Fibroblast of lung (primary cell): ENCODE results near the gene CDH4. TPM values are rescaled to one million over a fixed set of nuclear protein-coding genes. Genes with fewer than 3 reads are reported as not detected.

Experiments
- DNase-seq, 2 donors: peaks; one replicate each; pipeline versions ENCODE4 v3.0.0 to v3.0.0-alpha.2; 2010; ENCODE audit warnings: low read depth in 2 of 2
- H2AFZ ChIP-seq: 2 replicates; pipeline ENCODE4 v1.5.1; 2012; ENCODE audit warnings: low read length, control low read depth, inconsistent platforms
- H3K27ac ChIP-seq: 2 replicates; pipeline ENCODE4 v1.5.1; 2011; ENCODE audit warnings: low read length, control low read depth; ENCODE audit not compliant: insufficient read depth
- H3K27me3 ChIP-seq: 2 replicates; pipeline ENCODE4 v1.5.1; 2011; ENCODE audit warnings: mild to moderate bottlenecking, low read length; ENCODE audit not compliant: control insufficient read depth, insufficient read depth
- H3K36me3 ChIP-seq: 2 replicates; pipeline ENCODE4 v1.5.1; 2011; ENCODE audit warnings: low read length; ENCODE audit not compliant: control insufficient read depth, insufficient read depth
- H3K4me1 ChIP-seq: 2 replicates; pipeline ENCODE4 v1.5.1; 2011; ENCODE audit warnings: low read length; ENCODE audit not compliant: control insufficient read depth, insufficient read depth; ENCODE audit errors: extremely low read depth
- H3K4me2 ChIP-seq: 2 replicates; pipeline ENCODE4 v1.5.1; 2011; ENCODE audit warnings: low read length, control low read depth; ENCODE audit not compliant: insufficient read depth; ENCODE audit errors: extremely low read depth
- H3K4me3 ChIP-seq, 4 experiments: fragments of 200-600 bp in 1 of 4; sonication (generic) in 1 of 4; replicated peaks in 1 of 4; 2 replicates each; pipeline ENCODE4 v1.5.1; 2011 to 2016; ENCODE audit warnings: low read length in 4 of 4, low read depth in 3 of 4, mild to moderate bottlenecking in 3 of 4, control low read depth in 2 of 4, inconsistent platforms in 1 of 4, mixed read lengths in 1 of 4; ENCODE audit not compliant: insufficient read depth in 1 of 4; ENCODE audit errors: control extremely low read depth in 1 of 4
- H3K79me2 ChIP-seq: 2 replicates; pipeline ENCODE4 v1.5.1; 2012; ENCODE audit warnings: mild to moderate bottlenecking, low read length, inconsistent platforms; ENCODE audit not compliant: control insufficient read depth, insufficient read depth
- H3K9ac ChIP-seq: 2 replicates; pipeline ENCODE4 v1.5.1; 2011; ENCODE audit warnings: mild to moderate bottlenecking, low read length, control low read depth; ENCODE audit not compliant: insufficient read depth
- H3K9me3 ChIP-seq: 2 replicates; pipeline ENCODE4 v1.5.1; 2012; ENCODE audit warnings: low read depth, low read length; ENCODE audit not compliant: control insufficient read depth, insufficient read depth
- H4K20me1 ChIP-seq: 2 replicates; pipeline ENCODE4 v1.5.1; 2011; ENCODE audit warnings: low read length; ENCODE audit not compliant: control insufficient read depth, insufficient read depth; ENCODE audit errors: extremely low read depth
- EZH2 ChIP-seq: IDR thresholded peaks from 2 replicates; pipeline ENCODE4 v1.5.1; 2012; ENCODE audit warnings: low read length, control low read depth, mild to moderate bottlenecking; ENCODE audit errors: missing control alignments
- polyA plus RNA-seq, 2 donors: library from polyadenylated mRNA; depleted of rRNA in 1 of 2; stranded (reverse) in 1 of 2; unstranded in 1 of 2; fragments of >200 nt; gene quantifications; 2 replicates each; pipeline ENCODE4 v1.2.1, GENCODE V29; 2011 to 2012; ENCODE audit warnings: missing spikeins in 1 of 2
- total RNA-seq: library from RNA; depleted of rRNA; stranded (reverse); fragments of >200 nt; gene quantifications from 2 replicates; pipeline ENCODE4 v1.2.1, GENCODE V29; 2014
- TF ChIP-seq, protein P1 (sequence below), 2 donors: IDR thresholded peaks in 1 of 2; conservative IDR thresholded peaks in 1 of 2; 1 replicate in 1 of 2; 2 replicates in 1 of 2; pipeline ENCODE4 v1.5.1; 2011 to 2012; ENCODE audit warnings: low read length in 2 of 2, control low read depth in 1 of 2, inconsistent platforms in 1 of 2, low read depth in 1 of 2, mild to moderate bottlenecking in 1 of 2

CDH4 gene
- total and polyA plus RNA-seq, 2 donors (not counting 1 experiment from before 2014, with no cell fraction given), result 4.8 to 6.8 TPM

- TF ChIP-seq EZH2, result no peak
- TF ChIP-seq, protein P1, sequence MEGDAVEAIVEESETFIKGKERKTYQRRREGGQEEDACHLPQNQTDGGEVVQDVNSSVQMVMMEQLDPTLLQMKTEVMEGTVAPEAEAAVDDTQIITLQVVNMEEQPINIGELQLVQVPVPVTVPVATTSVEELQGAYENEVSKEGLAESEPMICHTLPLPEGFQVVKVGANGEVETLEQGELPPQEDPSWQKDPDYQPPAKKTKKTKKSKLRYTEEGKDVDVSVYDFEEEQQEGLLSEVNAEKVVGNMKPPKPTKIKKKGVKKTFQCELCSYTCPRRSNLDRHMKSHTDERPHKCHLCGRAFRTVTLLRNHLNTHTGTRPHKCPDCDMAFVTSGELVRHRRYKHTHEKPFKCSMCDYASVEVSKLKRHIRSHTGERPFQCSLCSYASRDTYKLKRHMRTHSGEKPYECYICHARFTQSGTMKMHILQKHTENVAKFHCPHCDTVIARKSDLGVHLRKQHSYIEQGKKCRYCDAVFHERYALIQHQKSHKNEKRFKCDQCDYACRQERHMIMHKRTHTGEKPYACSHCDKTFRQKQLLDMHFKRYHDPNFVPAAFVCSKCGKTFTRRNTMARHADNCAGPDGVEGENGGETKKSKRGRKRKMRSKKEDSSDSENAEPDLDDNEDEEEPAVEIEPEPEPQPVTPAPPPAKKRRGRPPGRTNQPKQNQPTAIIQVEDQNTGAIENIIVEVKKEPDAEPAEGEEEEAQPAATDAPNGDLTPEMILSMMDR (conservative IDR thresholded peaks at IDR 0.05 in 1 of 2, IDR thresholded peaks at IDR 0.05 in 1 of 2; ENCODE audit: low read depth in 1 of 2, low read length in 2 of 2), result no peak
- Histone ChIP-seq H3K4me1 (peaks cover 4% of the 10 kb centered on the region), H3K4me2 (no peak overlapping the region), H4K20me1 (no peaks in the 10 kb centered on the region), H3K36me3 (no peaks in the 10 kb centered on the region), H3K9ac (no peak overlapping the region), H3K4me3 (no peak overlapping the region), H2AFZ (no peak overlapping the region), H3K27me3 (no peaks in the 10 kb centered on the region), H3K79me2 (no peaks in the 10 kb centered on the region), H3K27ac (no peak overlapping the region), H3K9me3 (no peaks in the 10 kb centered on the region)
- DNase-seq, result no peak
These were observed 373.2 kb downstream of the CDH4 start for GRCh38 chr20:61625246-61625645.

GRCh38 chr20:61626412-61626811, 374.4 kb downstream of the CDH4 start:
- H3K9ac ChIP-seq, result no peak overlapping the region
- no peaks in the 10 kb centered on the region for H3K79me2 ChIP-seq
- DNase-seq, result no peak
- TF ChIP-seq, protein P1 (conservative IDR thresholded peaks at IDR 0.05 in 1 of 2, IDR thresholded peaks at IDR 0.05 in 1 of 2; ENCODE audit: low read depth in 1 of 2, low read length in 2 of 2), result no peak
- TF ChIP-seq EZH2, result no peak
- no peak overlapping the region for H2AFZ ChIP-seq
- no peaks in the 10 kb centered on the region for H3K27me3 ChIP-seq
- H3K4me1 ChIP-seq, result peaks cover 4% of the 10 kb centered on the region
- no peak overlapping the region for H3K4me3 ChIP-seq
- no peak overlapping the region for H3K4me2 ChIP-seq
- H3K9me3 ChIP-seq, result no peaks in the 10 kb centered on the region
- no peak overlapping the region for H3K27ac ChIP-seq
- H4K20me1 ChIP-seq, result no peaks in the 10 kb centered on the region
- H3K36me3 ChIP-seq, result no peaks in the 10 kb centered on the region

DNA sequence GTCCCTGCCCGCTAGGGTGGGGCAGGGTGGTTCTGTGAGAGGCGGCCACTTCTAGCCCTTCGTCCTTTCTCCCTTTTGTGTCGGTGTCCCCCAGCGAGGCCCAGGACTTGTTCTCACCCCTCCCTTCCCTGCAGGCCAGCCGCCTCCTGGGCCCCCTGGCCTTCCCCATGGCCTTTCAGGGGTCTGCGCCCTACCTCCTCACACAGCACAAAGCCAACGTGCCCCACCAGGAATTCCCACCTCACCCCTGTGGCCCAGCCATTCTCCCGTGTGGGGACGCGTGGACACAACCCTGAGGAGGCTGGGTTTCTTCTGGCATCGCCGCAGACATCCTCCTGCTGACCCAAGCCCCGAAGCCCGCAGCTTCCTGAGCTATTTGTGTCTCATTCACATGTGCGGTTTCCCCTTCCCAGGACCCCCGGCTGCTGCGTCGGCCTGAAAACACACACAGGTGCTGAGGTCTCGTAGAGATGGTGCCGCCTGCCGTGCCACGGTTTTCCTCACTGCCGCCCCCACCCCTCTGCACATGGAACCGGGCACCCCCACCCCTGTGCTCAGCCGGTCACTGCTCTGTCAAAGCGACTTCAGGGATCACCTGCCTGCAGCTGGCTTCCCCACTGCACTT, 375.8 kb downstream of the CDH4 start:
- Histone ChIP-seq H3K4me1 (peaks cover 4% of the 10 kb centered on the region), H3K9ac (no peak overlapping the region), H2AFZ (no peak overlapping the region), H3K27ac (no peak overlapping the region), H3K9me3 (no peaks in the 10 kb centered on the region), H3K4me3 (no peak overlapping the region), H4K20me1 (no peaks in the 10 kb centered on the region), H3K27me3 (no peaks in the 10 kb centered on the region), H3K79me2 (no peaks in the 10 kb centered on the region), H3K36me3 (no peaks in the 10 kb centered on the region), H3K4me2 (no peak overlapping the region)
- DNase-seq, result no peak
- TF ChIP-seq, protein P1 (conservative IDR thresholded peaks at IDR 0.05 in 1 of 2, IDR thresholded peaks at IDR 0.05 in 1 of 2; ENCODE audit: low read depth in 1 of 2, low read length in 2 of 2), result no peak
- TF ChIP-seq EZH2, result no peak
